GM18907 (cell line): ENCODE data around the gene ARHGAP10.

ENCODE experiments used
- ATAC-seq: cut with Tn5 transposase; IDR thresholded peaks from one replicate; pipeline ENCODE4 v1.9.1; 2021; ENCODE audit warnings: mild to moderate bottlenecking, moderate library complexity; ENCODE audit not compliant: unreplicated experiment

ARHGAP10 gene, protein sequence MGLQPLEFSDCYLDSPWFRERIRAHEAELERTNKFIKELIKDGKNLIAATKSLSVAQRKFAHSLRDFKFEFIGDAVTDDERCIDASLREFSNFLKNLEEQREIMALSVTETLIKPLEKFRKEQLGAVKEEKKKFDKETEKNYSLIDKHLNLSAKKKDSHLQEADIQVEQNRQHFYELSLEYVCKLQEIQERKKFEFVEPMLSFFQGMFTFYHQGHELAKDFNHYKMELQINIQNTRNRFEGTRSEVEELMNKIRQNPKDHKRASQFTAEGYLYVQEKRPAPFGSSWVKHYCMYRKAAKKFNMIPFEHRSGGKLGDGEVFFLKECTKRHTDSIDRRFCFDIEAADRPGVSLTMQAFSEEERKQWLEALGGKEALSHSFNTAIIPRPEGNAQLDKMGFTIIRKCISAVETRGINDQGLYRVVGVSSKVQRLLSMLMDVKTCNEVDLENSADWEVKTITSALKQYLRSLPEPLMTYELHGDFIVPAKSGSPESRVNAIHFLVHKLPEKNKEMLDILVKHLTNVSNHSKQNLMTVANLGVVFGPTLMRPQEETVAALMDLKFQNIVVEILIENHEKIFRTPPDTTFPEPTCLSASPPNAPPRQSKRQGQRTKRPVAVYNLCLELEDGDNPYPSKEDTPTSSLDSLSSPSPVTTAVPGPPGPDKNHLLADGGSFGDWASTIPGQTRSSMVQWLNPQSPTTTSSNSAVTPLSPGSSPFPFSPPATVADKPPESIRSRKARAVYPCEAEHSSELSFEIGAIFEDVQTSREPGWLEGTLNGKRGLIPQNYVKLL

DNA sequence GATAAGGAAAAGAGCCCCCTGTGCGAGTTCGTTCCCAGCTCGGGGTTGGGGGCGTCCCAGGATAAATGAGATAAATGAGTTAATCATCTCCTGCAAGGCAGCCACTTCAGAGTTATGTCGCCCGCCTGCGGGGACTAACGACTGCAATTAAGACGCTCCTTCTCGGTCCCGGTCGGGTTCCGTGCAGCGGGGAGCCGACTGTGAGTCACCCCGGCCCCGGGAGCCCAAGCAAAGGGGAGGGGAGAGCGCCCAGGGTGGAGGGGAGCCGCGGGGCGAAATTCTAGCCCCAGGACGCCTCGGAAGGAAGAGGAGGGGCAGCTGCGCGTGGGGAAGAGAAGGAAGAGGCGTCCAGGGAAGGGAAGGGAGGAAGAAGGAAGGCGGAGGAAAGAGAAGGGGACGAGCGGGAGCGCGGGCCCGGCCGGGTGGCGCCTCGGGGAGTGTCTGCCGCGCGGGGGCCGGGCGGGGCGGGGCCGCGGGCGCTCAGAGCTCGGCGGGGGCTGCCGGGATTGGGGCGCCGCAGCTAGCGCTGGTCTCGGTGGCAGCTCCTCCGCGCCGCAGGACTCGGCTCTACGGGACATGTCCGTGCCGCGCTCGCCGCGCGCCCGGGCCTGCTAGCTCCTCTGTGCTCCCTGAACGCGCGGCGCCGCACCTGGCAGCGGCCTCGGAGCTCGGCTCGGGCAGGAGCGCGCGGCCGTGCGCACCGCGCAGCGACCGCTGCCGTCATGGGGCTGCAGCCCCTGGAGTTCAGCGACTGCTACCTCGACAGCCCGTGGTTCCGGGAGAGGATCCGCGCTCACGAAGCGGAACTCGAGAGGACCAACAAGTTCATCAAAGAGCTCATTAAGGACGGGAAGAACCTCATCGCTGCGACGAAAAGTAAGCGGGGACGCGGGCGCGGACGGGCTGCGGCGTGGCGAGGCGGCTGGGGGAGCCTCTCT is at the start of gene ARHGAP10:
TSS of gene ARHGAP10 (plus strand) at position 509 of the 938 bp plus-strand sequence. CDS start at position 723, 214 bp downstream.
- ATAC-seq = peak; percentile 68

DNA sequence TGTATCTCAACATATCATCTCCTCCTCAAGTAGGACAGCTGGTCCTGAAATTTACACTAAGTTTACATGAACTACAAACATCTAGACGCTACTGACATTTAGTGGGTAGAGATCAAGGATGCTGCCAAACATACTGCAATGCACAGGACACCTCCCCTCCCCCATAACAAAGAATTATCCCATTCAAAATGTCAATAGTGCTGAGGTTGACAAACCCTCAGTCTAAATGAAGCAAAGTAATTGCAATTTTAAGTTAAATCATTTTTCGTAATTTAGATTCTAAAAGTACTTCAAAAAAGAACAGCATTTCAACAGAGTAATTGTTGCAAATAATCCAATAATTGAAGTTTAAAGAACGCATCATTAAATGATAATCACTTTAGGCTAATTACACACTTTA is 49.1 kb upstream of the ARHGAP10 start:
- no peak for ATAC-seq

DNA sequence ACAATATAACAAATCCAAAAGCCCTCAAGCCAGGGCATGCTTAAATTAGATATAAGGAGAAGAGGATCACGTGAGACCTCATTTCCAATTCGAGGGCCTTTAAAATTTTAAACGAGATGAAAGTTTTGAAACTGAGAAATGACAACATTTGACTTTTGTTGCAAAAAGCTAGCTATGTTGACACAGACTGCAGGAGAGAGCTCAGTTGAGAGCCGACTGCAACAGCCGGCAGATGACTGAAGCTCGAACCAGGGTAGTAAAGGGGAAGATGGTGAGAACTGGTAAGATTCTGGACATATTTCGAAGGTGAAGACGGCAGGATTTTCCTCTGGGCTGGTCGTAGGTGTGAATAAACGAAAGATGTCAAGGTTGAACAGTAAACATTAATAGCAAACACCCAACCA is 48.7 kb upstream of the ARHGAP10 start:
- no peak for ATAC-seq

DNA sequence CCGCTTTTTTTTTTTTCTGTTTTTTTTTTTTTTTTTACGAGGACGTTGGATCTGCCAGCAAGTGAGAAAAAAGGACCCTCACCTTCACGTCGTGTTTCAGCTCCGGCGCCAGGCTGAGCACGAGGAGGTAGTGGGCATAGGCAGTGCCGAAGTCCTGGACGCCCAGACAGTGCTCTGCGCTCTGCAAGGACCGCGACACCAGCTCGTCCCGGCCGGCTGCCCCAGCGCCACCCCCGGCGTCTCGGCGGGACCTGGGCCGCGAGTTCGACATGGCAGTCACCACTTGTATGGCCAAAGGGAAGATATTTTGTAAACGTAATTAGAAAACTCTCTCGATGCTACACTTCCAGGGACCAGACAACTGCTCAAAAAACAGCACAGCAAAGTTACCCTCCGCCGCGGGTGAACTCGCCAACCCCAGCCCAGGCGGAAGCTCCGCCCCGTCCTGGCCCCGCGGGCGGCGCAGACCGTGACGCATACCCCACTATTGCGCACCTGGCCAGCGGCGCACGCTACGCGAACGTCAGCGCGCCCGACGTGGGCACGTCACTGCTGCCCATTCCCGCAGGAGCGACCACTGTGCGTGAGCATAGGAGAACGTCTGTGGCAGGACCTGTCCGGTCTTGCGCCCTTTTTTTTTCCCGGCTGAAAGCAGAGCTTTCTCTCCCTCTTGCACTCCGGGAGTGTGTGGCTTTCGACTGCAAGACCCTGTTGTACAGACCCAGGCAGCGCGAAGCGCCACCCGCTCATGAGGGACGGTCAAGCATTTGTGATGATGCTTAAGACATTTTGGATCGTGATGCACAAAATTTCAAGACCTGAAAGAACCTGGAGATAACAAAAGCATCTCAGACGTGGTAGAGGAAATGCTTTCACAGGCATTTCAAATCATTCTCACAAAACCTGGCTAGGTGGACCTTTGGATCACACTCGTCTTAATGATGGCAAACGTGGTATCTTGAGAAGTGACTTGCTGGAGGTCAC is 47.9 kb upstream of the ARHGAP10 start, which contains the start of gene PRMT9:
TSS of gene PRMT9 (minus strand) at position 447 of the 984 bp plus-strand sequence. CDS start at position 271, 176 bp downstream.
- peak; percentile 100 for ATAC-seq

DNA sequence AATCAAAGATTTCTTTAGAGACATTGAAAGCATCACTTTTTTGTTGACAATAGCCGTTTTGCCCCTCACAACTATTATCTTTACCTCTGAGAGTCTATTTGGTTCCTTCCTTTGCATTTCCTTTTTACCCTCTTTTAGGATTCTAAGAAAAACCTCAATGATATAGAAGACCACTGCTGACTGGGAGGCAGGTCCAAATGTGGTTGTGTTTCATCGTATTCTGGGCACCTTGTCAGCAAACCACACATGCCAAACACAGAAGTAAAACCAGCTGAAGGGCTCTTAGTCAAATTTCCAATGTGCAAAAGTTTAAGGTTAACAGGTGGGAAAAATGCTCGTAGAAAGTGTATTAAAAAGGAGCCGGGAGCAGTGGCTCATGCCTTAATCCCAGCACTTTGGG is 42.8 kb upstream of the ARHGAP10 start:
- no peak for ATAC-seq

DNA sequence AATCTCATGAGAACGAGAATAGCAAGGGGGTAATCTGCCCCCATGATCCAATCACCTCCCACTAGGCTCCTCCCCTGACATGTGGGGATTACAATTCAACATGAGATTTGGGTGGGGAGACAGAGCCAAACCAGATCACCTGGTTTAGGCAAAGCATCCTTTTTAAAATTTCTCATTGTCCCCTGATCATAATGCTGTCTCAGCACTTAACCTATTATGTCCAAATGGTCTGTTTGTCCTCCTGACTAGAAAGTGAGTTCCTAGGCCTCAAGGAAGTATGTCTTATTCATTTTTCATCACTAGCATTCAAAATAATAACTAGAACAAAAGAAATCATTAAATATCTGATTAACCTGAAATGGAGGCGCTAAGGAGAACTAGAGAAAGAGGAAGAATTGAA is 40.1 kb upstream of the ARHGAP10 start:
- no peak for ATAC-seq

DNA sequence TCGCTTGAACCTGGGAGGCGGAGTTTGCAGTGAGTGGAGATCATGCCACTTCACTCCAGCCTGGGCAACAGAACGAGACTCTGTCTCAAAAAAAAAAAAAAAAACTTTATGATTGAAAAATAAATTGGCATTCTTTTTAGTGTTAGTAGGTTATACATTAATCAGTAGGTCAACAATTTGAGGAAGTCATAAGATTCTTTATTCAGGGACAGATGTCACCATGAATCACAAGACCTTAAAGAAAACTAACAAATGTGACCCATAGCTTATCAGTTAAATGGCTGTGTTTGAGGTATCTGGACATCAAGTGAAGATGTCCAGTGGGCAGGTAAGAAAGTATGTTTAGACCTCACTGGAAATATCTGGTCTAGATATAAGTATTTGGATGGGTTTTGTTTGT is 38.7 kb upstream of the ARHGAP10 start:
- ATAC-seq = no peak

DNA sequence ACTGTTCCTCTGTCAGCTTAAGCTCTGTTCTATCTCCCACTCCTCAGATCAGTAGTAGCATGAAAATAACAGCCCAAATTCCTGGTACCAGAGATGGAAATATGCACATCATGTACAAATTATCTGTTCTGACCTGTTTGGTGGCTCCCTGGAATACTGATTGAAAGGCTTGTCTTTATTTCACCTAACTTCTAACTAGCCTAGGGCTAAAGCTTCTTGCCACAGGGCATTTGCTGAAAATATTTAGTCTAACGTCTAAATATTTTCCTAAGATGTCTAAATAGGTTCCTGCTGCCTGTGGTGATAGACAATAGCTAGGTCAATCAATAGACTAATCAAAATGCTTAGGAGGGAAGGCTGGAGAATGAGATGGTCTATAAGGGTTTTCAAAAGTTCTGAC is 35.0 kb upstream of the ARHGAP10 start:
- no peak for ATAC-seq

DNA sequence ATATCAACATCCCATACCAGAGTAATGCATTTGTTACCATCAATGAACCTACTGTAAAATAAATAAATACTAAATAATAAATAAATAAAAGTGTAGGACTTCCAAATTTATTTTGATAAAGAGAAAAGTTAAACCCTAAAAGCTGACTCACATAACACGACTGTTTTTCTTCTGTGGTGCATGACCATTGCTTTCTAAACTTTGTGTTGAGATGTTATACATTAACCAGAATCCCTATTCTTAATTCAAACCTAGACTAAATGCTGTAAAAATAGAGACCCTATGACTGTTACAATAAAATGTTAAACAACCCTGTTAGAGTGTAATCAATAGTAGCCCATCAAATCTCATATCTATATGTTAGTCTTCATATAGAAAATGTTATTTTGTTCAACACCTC is 27.0 kb upstream of the ARHGAP10 start:
- peak; percentile 57 for ATAC-seq

DNA sequence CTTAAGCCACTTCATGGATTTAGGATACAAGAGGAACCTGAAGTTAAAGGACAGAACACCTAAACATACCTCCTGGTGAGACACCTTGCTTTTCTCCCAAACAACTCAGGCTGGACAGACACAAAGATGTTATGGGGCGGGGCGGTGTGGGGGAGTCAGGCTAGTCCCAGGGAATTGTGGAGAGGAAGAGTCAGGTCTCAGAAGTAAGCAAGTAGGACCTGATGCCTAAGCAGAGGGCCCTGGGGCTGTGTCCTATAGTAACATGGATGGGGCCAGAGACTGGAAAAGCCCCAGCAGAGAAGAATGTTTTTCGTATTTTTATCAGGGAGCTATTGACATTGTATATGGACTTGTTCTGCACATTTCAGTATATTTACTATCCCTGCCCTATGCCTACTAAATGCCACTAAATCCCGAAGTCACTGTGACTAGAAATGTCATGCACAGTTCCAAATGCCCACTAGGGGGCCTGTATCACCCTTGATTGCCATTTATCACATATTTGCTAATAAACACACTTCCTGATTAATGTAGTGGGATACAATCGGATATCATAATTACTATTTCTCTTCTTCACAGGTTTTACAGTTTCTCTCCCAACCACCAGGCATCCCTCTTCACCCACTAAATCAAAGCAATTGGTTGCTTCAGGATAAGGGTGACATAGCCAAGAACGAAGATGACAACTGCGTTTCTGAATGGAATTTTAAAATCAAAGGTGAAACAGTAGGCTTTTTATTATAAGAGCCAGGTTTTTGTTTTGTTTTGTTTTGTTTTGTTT is 23.8 kb upstream of the ARHGAP10 start:
- peak; percentile 65 for ATAC-seq

DNA sequence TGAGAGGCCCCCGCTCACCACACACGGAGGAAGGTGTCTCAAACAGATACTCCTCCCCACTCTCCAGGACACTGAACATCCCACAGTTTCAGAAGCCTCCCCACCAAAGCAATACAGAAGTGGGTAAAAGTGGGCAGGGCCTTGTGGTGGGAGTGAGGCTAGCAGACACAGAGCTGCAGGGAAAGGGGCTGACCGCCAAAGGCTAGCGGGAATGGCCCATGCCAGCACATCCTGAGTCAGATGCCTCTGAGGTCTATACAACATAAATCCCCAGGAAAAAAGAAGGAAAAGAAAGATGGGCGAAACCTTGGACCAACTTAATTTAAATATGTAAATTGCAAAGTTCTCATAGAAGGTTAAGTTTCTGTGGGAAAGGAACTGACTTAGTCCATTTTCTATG is 21.9 kb upstream of the ARHGAP10 start:
- ATAC-seq = no peak

DNA sequence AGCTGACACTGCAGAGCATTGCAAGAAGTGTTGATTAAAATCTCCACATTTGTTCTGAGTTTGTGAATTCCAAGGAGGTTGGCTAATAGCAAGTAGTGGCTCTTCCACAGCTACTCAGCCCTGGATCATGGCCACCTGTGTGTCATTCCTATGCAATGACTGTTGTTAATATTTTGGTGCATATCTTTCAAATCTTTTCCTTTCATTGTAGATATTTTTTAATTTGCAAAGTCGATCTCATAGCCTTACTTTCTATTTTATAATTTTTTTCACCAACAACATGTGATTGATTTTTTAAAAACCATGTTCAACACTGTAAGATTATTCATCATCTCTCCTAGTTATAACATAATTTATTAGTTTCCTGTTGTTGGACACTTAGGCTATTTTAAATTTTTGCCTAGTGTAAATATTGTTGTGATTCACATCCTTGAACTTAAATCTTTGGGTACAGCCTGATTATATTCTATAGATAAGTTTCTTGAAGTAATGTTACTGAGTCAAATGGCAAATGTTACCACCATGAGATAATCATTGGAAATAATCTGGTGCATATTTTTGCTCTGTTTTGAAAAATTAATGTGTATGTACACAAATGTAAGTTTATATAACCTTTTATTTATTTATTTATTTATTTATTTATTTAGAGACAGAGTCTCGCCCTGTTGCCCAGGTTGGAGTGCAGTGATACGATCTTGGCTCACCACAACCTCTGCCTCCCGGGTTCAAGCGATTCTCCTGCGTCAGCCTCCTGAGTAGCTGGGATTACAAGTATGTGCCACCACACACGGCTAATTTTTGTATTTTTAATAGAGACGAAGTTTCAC is 17.1 kb upstream of the ARHGAP10 start:
- no peak for ATAC-seq

DNA sequence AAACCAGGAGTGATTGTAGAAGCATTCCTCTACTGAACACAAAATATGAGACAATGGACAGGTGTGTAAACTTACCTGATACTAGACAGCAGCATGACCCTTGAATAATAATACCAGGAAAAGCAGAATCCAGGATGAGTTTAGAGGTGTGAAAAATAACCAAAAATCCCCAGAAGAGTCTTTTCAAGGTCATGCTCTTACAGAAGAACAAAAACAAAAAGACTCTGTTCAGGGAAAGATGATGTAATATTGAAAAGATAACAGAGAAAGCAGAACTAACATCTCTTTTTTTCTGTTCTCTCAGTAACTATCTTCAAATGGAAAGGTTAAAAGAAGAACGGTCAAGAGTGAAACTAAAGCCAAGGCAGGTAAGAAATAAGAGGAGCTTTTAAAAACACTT is 14.0 kb upstream of the ARHGAP10 start:
- ATAC-seq = peak; percentile 89

DNA sequence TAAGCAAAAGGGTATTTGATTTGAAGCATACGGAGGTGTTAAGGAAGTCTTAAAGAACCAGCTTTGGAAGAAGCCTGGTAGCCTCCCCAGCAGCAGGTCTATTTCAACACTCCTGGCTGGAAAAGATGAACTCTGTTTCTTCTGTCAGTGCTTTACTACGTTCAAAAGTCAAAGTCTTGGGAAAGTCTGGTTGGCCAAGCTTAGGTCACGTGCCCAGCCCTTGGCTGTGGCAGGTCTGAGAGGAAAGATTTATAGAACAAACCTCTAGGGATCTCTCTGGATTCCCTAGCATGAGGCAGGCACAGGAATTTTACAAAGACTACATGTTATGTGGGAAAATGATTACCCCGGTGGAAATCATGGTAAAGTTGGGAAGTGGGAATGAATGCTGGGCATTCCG is 8.6 kb upstream of the ARHGAP10 start:
- ATAC-seq = no peak

DNA sequence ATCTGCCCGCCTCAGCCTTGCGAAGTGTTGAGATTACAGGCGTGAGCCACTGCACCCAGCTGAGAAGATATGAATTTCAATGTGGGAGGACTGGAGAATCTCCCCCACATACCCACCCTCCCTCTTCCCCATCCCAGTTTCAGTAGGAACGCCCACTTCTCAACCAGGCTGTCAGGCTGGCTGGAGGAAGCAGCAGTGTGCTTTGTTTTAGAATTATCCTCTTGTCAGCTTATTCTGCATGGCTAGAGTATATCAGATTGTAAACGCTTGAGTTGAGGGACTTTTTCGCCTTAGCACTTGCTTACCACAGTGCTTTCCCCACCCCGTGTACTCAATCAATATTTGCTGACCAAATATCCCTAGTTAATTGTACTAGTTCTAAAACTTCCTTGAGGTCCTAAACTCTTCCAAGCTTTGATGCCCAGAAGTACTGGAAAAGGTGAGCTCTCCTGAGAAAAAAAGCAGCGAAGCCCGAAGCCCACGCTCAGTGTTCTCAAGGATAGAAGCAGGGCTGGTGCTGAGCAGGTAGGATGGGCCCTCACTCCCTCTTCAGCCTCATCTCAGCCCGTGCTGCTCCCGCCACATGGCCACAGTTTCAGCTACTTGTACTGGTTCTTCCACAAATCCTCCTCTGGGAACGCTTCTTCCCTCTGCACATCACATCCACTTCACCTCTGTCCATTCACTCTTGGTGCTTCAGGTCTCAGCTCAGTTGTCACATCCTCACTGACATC is 7.3 kb upstream of the ARHGAP10 start:
- ATAC-seq = no peak

DNA sequence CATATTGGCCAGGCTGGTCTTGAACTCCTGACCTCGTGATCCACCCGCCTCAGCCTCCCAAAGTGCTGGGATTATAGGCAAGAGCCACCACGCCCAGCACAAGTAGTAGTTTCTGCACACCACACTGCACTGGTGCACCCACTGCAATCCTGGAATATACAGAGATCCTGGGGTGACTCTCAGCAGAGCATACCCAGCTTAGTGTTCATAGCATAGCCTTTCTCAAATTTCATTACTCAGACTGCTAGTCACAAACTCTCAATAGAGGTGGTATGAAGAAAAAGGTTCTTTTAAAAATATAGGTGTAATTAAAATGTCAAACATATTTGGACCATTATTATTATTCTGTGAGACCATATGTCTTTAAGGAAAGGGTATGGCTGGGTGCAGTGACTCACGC is 6.2 kb upstream of the ARHGAP10 start:
- ATAC-seq = no peak

DNA sequence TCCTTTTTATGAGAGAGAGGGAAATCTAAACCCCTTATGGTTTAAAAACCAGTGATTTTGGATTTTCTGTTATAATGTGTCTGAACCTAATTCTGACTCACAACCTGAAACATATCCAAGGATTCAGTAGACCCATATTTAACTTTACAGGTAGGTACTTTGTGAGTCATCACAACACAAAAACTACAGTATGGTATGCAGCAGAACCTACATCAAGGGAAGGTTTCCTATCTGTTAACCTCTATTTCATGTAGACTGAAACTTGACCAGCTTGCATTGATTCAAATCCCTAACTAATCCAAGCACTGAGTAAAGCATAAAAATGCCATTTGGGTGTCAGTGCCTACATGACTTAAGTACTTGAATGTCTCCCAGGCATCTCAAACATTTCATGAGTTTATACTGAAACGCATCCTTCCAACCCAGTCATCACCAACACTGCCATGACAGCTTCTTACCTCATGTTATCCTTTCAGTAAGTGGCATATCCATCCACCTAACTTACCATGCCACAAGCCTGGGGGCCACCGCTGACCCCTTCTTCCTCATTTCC is 4.3 kb upstream of the ARHGAP10 start:
- no peak for ATAC-seq
